Bronchial epithelial cell (primary cell): Measurements from ENCODE around the gene ANO10. TPM values are rescaled to one million over a fixed set of nuclear protein-coding genes. Genes with fewer than 3 reads are reported as not detected.

Experiments used
- DNase-seq: peaks from one replicate; pipeline ENCODE4 v3.0.0-alpha.2; 2010; ENCODE audit warnings: low read depth
- FAIRE-seq: peaks from 2 replicates; lab custom pipeline; 2011; peaks lifted over from hg19 to GRCh38; lab: Jason Lieb, UNC
- H3K27me3 ChIP-seq: 2 replicates; pipeline ENCODE4 v1.5.1; 2011; ENCODE audit warnings: low read length; ENCODE audit not compliant: control insufficient read depth, insufficient read depth
- H3K36me3 ChIP-seq: 2 replicates; pipeline ENCODE4 v1.5.1; 2011; ENCODE audit warnings: low read length; ENCODE audit not compliant: control insufficient read depth, insufficient read depth
- H3K4me3 ChIP-seq: 2 replicates; pipeline ENCODE4 v1.5.1; 2011; ENCODE audit warnings: mild to moderate bottlenecking, low read depth, low read length, control low read depth
- total RNA-seq: library from RNA; depleted of rRNA; stranded (reverse); fragments of >200 nt; gene quantifications from 2 replicates; pipeline ENCODE4 v1.2.1, GENCODE V29; 2014
- TF ChIP-seq, protein P1 (sequence below): IDR thresholded peaks from 2 replicates; pipeline ENCODE4 v1.5.1; 2011; ENCODE audit warnings: mild to moderate bottlenecking, moderate library complexity, low read length, control low read depth, inconsistent platforms; ENCODE audit not compliant: insufficient read depth, severe bottlenecking

ANO10 gene
- total RNA-seq, 1 donor from 2014 or later, result 25.8 TPM

DNA sequence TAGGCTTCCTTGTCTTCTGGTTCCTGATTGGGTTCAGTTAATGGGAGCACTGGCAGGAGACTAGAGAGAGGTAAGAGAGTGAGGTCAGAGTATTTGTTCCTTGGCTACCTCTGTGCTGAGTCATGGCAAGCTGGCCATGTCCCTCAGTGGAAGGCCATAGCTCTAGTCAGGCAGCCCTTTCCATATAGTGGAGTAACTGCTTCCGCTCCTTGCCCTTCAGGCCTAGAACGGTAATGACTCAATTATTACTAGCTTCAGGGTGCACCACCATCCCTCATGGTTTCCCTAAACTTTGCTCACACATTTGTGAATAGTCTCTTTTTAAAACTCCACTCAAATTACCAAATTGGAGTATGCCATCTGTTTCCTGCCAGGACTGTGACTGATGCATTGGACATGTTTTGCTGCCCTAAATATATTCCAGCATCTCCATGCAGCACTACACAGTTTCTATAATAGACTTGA lies 10.5 kb upstream of the ANO10 start:
- DNase-seq (peak; percentile 89), FAIRE-seq (no peak)
- Histone ChIP-seq H3K36me3 (no peaks in the 10 kb centered on the region), H3K27me3 (no peaks in the 10 kb centered on the region), H3K4me3 (no peak overlapping the region)
- TF ChIP-seq, protein P1, sequence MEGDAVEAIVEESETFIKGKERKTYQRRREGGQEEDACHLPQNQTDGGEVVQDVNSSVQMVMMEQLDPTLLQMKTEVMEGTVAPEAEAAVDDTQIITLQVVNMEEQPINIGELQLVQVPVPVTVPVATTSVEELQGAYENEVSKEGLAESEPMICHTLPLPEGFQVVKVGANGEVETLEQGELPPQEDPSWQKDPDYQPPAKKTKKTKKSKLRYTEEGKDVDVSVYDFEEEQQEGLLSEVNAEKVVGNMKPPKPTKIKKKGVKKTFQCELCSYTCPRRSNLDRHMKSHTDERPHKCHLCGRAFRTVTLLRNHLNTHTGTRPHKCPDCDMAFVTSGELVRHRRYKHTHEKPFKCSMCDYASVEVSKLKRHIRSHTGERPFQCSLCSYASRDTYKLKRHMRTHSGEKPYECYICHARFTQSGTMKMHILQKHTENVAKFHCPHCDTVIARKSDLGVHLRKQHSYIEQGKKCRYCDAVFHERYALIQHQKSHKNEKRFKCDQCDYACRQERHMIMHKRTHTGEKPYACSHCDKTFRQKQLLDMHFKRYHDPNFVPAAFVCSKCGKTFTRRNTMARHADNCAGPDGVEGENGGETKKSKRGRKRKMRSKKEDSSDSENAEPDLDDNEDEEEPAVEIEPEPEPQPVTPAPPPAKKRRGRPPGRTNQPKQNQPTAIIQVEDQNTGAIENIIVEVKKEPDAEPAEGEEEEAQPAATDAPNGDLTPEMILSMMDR, result no peak

DNA sequence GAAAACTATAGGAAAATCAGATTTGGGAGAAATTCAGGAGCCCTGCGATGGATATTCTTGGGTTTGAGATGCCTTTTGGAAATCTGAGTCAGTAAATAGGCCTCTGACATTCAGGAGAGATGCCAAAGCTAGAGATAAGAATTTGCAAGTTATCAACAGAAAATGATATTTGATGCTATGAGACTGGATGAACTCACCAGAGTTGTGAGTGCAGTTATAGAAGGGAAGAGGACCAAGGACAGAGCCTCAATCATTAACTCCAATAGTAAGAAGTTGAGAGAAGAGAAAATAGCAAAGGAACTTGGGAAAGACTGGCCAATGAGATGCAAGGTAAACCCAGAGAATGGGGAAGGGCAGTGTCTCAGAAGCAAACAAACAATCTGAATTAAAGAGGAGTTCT lies 7.9 kb upstream of the ANO10 start:
- DNase-seq, result no peak
- Histone ChIP-seq H3K4me3 (no peak overlapping the region), H3K27me3 (no peaks in the 10 kb centered on the region), H3K36me3 (no peaks in the 10 kb centered on the region)
- TF ChIP-seq, protein P1, result no peak
- FAIRE-seq, result no peak

DNA sequence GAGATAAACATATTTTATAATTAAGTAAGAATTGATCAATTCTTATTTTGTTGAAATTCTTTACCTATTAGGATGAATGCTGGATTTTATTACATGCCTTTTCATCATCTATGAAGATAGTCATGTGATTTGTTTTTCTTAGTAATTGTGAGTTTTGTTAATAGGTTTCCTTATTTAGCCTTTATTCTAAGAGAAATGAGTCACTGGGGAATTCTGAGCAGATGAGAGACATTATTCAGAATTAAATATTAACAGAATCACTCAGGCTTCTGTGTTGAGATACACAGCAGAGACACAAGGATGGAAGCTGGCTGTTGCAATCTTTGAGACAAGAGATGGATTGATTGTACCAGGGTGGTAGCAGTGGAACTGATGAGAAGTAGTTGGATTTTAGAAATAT lies 7.4 kb upstream of the ANO10 start:
- no peak overlapping the region for H3K4me3 ChIP-seq
- no peaks in the 10 kb centered on the region for H3K27me3 ChIP-seq
- TF ChIP-seq, protein P1, result no peak
- no peaks in the 10 kb centered on the region for H3K36me3 ChIP-seq
- FAIRE-seq (no peak), DNase-seq (no peak)

DNA sequence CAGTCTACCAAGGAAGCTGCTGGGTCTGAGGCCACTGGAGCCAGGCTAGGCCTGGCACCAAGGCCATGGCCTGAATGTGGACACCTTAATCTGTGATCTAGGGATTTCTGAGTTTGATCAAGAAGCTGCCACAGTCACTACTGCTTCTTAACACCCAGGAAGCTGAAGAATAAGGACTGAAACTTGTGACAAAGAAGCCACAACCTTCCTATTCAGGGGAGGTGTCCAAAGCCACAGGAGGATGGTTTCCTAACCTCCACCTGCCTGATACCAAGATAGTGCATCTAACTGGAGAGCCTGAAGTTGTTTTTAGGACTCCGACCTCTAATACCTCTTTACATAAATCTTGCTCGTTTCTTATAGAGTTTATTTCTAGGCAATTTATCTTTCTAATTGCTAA lies 5.5 kb upstream of the ANO10 start:
- no peak overlapping the region for H3K4me3 ChIP-seq
- FAIRE-seq (no peak), DNase-seq (no peak)
- H3K36me3 ChIP-seq, result no peaks in the 10 kb centered on the region
- H3K27me3 ChIP-seq, result no peaks in the 10 kb centered on the region
- TF ChIP-seq, protein P1, result no peak

DNA sequence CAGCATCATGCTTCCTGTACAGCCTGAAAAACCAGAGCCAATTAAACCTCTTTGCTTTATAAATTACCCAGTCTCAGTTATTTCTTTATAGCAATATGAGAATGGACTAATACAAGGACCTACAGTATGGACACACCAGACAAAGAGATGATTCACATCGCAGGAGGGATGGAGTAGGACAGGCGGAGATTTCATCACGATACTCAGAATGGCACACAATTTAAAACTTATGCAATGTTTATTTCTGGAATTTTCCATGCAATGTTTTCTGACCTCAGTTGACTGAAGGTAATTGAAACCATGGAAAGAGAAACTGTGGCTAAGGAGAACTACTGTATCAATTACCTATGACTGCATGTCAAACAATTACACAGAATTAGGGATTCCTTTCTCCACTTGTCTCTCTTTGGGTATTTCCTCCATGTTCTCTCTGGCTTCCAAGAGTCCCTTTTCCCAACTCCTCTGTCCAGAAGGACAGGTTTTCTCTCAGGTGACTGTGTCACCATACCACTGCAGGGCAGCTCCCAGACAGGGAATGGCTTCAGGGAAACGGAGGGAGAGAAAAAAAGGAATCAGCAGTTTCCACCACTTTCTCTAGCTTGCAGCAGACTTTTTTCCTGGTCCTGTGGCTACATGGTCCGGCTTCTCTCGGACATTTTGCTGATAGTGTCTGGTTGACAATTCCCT lies 3.0 kb upstream of the ANO10 start:
- TF ChIP-seq, protein P1, result no peak
- Histone ChIP-seq H3K4me3 (no peak overlapping the region), H3K27me3 (no peaks in the 10 kb centered on the region), H3K36me3 (no peaks in the 10 kb centered on the region)
- DNase-seq (no peak), FAIRE-seq (no peak)
